ENCODE measurements around the gene TMA7. TPM values are rescaled to one million over a fixed set of nuclear protein-coding genes. Genes with fewer than 3 reads are reported as not detected.

TMA7 gene
- total RNA-seq, 1 donor from 2014 or later: 510 TPM

GRCh38 chr3:48408823-48409281 is 31.2 kb upstream of the TMA7 start:
- Mint-ChIP-seq H3K4me1 (no peaks in the 10 kb centered on the region), H3K27ac (no peak overlapping the region), H3K4me3 (no peak overlapping the region), H3K27me3 (ENCODE audit: insufficient read depth, low read depth) (peaks cover 7% of the 10 kb centered on the region), H3K36me3 (peaks cover 29% of the 10 kb centered on the region), H3K9me3 (no peaks in the 10 kb centered on the region)
- Histone ChIP-seq H3K79me2 (ENCODE audit: low read depth) (no peaks in the 10 kb centered on the region), H3K4me3 (no peak overlapping the region), H3K36me3 (no peaks in the 10 kb centered on the region), H4K20me1 (ENCODE audit: low read depth) (no peaks in the 10 kb centered on the region), H3K9ac (no peak overlapping the region), H3K27ac (no peak overlapping the region), H3K4me2 (no peak overlapping the region), H3F3A (ENCODE audit: low read depth) (no peaks in the 10 kb centered on the region), H3K27me3 (no peaks in the 10 kb centered on the region), H3K9me3 (ENCODE audit: low read depth) (no peaks in the 10 kb centered on the region), H2AFZ (replicated peaks) (no peak overlapping the region), H3K4me1 (no peaks in the 10 kb centered on the region)
- no peak for TF ChIP-seq EZH2 (IDR thresholded peaks at IDR 0.05)
- TF ChIP-seq CTCF (IDR thresholded peaks at IDR 0.05): peak; percentile 21
- no peak for DNase-seq (ENCODE audit: low spot score)

DNA sequence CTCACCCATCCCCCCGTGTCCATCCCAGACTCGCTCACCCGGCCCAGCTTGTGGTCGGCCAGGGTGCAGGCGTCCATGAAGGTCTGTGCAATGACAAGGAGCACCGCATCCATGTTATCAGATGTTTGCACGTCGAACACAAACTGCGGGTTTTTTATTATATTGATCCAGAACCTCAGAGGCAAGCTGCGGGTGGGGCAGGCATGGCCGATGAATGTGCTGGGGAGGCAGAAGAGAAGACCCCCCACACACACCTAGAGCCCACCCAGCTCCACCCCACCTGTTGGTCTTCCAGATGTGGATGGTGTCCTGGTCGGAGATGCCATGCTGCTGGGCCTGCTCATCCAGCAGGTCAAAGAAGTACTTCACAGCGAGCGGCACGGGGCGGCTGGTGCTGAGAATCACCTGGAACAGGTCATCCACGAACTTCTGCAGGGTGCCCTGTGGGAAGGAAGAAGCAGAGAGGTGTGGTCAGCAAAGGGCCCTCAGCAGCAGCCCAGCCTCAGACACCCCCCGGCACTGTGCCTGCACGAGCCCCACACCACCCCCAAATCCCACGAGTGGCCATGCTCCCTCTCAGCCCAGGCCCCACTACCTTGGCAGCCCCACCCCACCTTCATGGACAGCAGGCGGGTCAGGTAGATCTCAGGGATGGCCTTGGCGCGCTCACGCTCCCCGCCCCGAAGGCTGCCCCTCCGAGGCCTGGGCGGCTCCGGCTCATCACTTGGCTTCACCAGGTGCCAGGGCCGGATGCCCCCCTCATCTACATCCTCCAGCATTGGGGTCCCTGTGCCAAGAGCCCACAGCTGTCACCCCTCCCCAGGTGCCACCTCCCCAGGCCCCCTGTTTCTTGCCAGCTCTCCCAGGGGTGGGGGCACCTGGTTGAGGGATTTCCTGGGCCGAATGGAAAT is 30.5 kb upstream of the TMA7 start:
- Histone ChIP-seq H3K27me3 (no peaks in the 10 kb centered on the region), H3K4me1 (no peaks in the 10 kb centered on the region), H3K27ac (no peak overlapping the region), H3K9ac (no peak overlapping the region), H3K4me3 (no peak overlapping the region), H4K20me1 (ENCODE audit: low read depth) (no peaks in the 10 kb centered on the region), H3K79me2 (ENCODE audit: low read depth) (no peaks in the 10 kb centered on the region), H2AFZ (replicated peaks) (no peak overlapping the region), H3K9me3 (ENCODE audit: low read depth) (no peaks in the 10 kb centered on the region), H3F3A (ENCODE audit: low read depth) (no peaks in the 10 kb centered on the region), H3K36me3 (no peaks in the 10 kb centered on the region), H3K4me2 (no peak overlapping the region)
- H3K27ac Mint-ChIP-seq: no peak overlapping the region
- peaks cover 30% of the 10 kb centered on the region for H3K36me3 Mint-ChIP-seq
- no peak for TF ChIP-seq EZH2phosphoT487 (IDR thresholded peaks at IDR 0.05)
- no peak for TF ChIP-seq CTCF (IDR thresholded peaks at IDR 0.05)
- no peak for TF ChIP-seq EZH2 (IDR thresholded peaks at IDR 0.05)
- H3K4me3 Mint-ChIP-seq: no peak overlapping the region
- peaks cover 7% of the 10 kb centered on the region for H3K27me3 Mint-ChIP-seq (ENCODE audit: insufficient read depth, low read depth)
- H3K9me3 Mint-ChIP-seq: no peaks in the 10 kb centered on the region
- no peak for DNase-seq (ENCODE audit: low spot score)
- no peaks in the 10 kb centered on the region for H3K4me1 Mint-ChIP-seq

DNA sequence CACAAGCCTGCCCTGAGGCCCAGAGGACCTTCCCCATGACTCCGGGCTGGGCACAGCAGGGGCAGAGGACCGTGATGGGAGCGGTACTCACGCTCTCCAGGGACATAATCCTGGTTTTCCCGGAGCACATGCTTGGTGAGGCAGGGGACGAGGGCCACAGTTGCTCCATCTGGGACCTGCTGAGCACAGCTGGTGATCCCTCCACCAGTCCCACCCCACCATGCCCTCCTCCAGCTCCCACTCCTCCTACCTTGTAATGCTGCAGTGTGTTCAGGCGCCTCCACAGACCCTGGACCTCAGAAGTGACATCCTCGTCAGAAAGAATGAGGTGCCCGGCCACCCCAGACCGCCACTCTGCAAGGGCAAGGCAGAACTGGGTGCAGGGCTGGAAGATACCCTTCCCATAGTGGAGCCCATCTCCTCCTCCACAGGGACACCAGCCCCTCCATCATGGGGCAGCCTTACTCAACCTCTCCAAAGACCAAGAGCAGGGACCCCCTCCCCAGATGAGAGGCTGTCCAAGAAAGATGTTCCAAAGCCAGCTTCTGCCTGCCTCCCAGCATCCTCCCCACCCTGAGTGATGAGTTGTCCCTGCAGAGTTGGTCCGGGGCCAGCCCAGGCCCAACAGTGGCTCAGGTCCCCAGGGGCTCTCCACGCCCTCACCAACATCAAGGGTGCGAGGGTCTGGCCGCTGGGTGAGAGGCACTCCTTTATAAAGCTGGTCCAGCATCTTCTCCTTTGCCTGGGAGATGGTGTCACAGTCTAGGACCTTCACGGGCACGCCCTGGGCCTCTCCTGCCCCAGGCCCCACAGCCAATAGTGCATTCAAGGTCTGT is 29.6 kb upstream of the TMA7 start:
- Histone ChIP-seq H3K4me3 (no peak overlapping the region), H3K27me3 (no peaks in the 10 kb centered on the region), H3K9me3 (ENCODE audit: low read depth) (no peaks in the 10 kb centered on the region), H3K79me2 (ENCODE audit: low read depth) (no peaks in the 10 kb centered on the region), H3K36me3 (no peaks in the 10 kb centered on the region), H3F3A (ENCODE audit: low read depth) (no peaks in the 10 kb centered on the region), H2AFZ (replicated peaks) (no peak overlapping the region), H3K4me2 (no peak overlapping the region), H3K27ac (no peak overlapping the region), H3K9ac (no peak overlapping the region), H4K20me1 (ENCODE audit: low read depth) (no peaks in the 10 kb centered on the region), H3K4me1 (no peaks in the 10 kb centered on the region)
- Mint-ChIP-seq H3K4me1 (no peaks in the 10 kb centered on the region), H3K36me3 (peaks cover 36% of the 10 kb centered on the region), H3K9me3 (no peaks in the 10 kb centered on the region), H3K27ac (no peak overlapping the region), H3K4me3 (no peak overlapping the region), H3K27me3 (ENCODE audit: insufficient read depth, low read depth) (peaks cover 7% of the 10 kb centered on the region)
- DNase-seq (ENCODE audit: low spot score): no peak
- no peak for TF ChIP-seq EZH2phosphoT487 (IDR thresholded peaks at IDR 0.05)
- TF ChIP-seq EZH2 (IDR thresholded peaks at IDR 0.05): no peak
- no peak for TF ChIP-seq CTCF (IDR thresholded peaks at IDR 0.05)

Data from neural progenitor cell (in vitro differentiated cells).